ENCODE measurements around the gene SLC25A21. TPM values are rescaled to one million over a fixed set of nuclear protein-coding genes. Genes with fewer than 3 reads are reported as not detected.

SLC25A21 gene
- total and polyA plus RNA-seq, 2 experiments from 2014 or later: 10.6 to 12.1 TPM

- Mint-ChIP-seq H3K27me3 (ENCODE audit: insufficient read depth, low read depth, poor library complexity) (peaks cover 3% of the 10 kb centered on the region), H3K4me1 (no peaks in the 10 kb centered on the region), H3K9me3 (no peaks in the 10 kb centered on the region; the same call in 1 of the 3 replicates), H3K36me3 (ENCODE audit: low read depth) (peaks cover 20% of the 10 kb centered on the region), H3K27ac (no peak overlapping the region), H3K4me3 (no peak overlapping the region)
- no peak overlapping the region for H3K4me3 ChIP-seq
- DNase-seq (ENCODE audit: low spot score) (no peak), ATAC-seq (no peak)
- no peak overlapping the region for H3K4me2 ChIP-seq
- no peaks in the 10 kb centered on the region for H4K20me1 ChIP-seq (replicated peaks; ENCODE audit: insufficient read depth)
- TF ChIP-seq EZH2phosphoT487 (IDR thresholded peaks at IDR 0.05; ENCODE audit: unreplicated experiment) (no peak), STAT1 (IDR thresholded peaks at IDR 0.05; ENCODE audit: unreplicated experiment) (no peak), NANOG (IDR thresholded peaks at IDR 0.05; ENCODE audit: borderline replicate concordance) (no peak), CTCF (conservative IDR thresholded peaks at IDR 0.05; ENCODE audit: low read depth in 2 of 2) (no peak), ZNF331 (CRISPR knock-in tag; IDR thresholded peaks at IDR 0.05; ENCODE audit: low read depth) (no peak), REST (IDR thresholded peaks at IDR 0.05; ENCODE audit: unreplicated experiment) (no peak), CREB1 (CRISPR knock-in tag; IDR thresholded peaks at IDR 0.05; ENCODE audit: low read depth) (no peak), ETS1 (IDR thresholded peaks at IDR 0.05) (no peak), POLR2AphosphoS5 (IDR thresholded peaks at IDR 0.05; ENCODE audit: low read depth) (no peak), ZNF462 (CRISPR knock-in tag; IDR thresholded peaks at IDR 0.05) (no peak)
- H3K79me2 ChIP-seq (replicated peaks; ENCODE audit: insufficient read depth): peaks cover 5% of the 10 kb centered on the region
- H2AFZ ChIP-seq: no peak overlapping the region
- H3K36me3 ChIP-seq (ENCODE audit: insufficient read depth): no peaks in the 10 kb centered on the region
- H3K9me2 ChIP-seq (ENCODE audit: insufficient read depth): no peaks in the 10 kb centered on the region
- no peaks in the 10 kb centered on the region for H3F3A ChIP-seq (replicated peaks; ENCODE audit: low read depth)
- no peaks in the 10 kb centered on the region for H3K27me3 ChIP-seq (ENCODE audit: insufficient read depth)
- no peaks in the 10 kb centered on the region for H3K4me1 ChIP-seq (ENCODE audit: insufficient read depth)
- no peak overlapping the region for H3K27ac ChIP-seq (ENCODE audit: low read depth)
Observed at GRCh38 chr14:37215345-37215744, 42.9 kb upstream of the SLC25A21 start.

Data from GM23338 (cell line).